ENCODE results near the gene TMEM163.

TMEM163 gene

DNA sequence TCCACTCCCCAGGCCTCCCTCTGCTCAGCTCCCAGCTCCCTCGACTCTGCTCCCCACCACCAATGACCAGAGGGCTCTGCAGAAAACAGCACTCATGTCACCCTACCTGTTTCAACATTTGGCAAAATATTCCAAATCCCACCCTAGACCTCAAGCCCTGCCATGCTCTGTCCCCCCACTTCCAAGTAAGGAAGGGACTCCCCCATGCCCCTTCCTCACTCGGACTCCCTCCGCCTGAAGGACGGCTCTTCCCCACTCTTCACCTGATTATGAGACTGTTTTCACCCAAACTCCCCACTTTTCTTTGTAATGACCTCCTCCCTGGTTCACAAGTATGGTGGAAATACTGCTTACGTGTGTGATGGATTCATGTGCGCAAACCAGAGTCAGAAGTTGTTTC lies 256.5 kb downstream of the TMEM163 start:
- Histone ChIP-seq H3K27me3 (ENCODE audit: control insufficient read depth, insufficient read depth, low read length) (no peaks in the 10 kb centered on the region), H3K36me3 (ENCODE audit: control insufficient read depth, insufficient read depth, low read length) (no peaks in the 10 kb centered on the region), H3K9ac (ENCODE audit: low read length) (no peak overlapping the region), H3K9me3 (ENCODE audit: control insufficient read depth, insufficient read depth, low read depth, low read length) (no peaks in the 10 kb centered on the region), H3K27ac (ENCODE audit: low read depth, low read length) (no peak overlapping the region), H3K4me3 (ENCODE audit: low read depth, low read length) (no peak overlapping the region), H3K4me1 (ENCODE audit: control insufficient read depth, insufficient read depth, low read length) (peaks cover 3% of the 10 kb centered on the region; the same call in 1 of the 2 replicates)

DNA sequence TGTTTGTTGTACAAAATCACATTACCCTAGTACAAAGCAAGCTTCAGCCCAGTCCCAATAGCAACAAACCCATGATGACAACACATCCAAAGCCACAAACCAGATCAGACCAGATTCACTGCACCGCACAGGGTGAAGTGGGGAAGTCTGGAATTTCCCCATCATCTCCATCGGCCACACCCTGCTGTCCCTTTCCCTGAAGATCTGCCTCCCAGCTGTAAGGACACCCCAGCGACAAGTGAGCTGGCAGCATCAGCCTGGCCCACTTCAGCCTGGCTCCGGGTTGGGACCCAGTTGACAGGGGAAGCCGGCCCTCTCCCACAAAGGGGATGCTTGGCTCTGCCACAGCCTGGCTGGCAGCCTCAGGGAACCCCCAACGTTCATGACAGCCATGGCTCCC lies 257.3 kb downstream of the TMEM163 start:
- no peaks in the 10 kb centered on the region for H3K36me3 ChIP-seq (ENCODE audit: control insufficient read depth, insufficient read depth, low read length)
- no peaks in the 10 kb centered on the region for H3K9me3 ChIP-seq (ENCODE audit: control insufficient read depth, insufficient read depth, low read depth, low read length)
- no peak overlapping the region for H3K4me3 ChIP-seq (ENCODE audit: low read depth, low read length)
- H3K27ac ChIP-seq (ENCODE audit: low read depth, low read length), result no peak overlapping the region
- H3K4me1 ChIP-seq (ENCODE audit: control insufficient read depth, insufficient read depth, low read length), result peaks cover 3% of the 10 kb centered on the region; the same call in 1 of the 2 replicates
- no peak overlapping the region for H3K9ac ChIP-seq (ENCODE audit: low read length)
- no peaks in the 10 kb centered on the region for H3K27me3 ChIP-seq (ENCODE audit: control insufficient read depth, insufficient read depth, low read length)

DNA sequence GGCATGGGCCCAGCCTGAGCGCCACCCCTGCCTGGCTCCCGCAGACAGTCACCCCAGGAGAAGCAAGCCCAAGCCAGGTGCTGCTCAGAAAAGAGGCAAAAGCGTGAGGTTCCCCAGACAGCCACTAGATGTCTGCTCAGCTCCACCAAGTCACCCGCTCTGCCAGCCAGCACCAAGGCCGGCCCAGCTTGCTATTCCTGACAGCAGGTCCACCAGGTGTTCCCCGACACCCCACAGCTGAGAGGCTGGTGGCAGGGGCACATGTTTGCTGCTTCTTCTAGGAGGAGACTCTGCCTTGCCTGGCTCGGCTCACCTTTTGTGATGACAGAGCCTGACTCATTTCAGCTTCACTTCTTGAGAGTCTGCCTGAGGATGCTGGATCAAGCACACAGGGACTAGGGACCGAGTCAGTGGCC lies 258.2 kb downstream of the TMEM163 start:
- H3K27me3 ChIP-seq (ENCODE audit: control insufficient read depth, insufficient read depth, low read length), result no peaks in the 10 kb centered on the region
- no peak overlapping the region for H3K27ac ChIP-seq (ENCODE audit: low read depth, low read length)
- no peaks in the 10 kb centered on the region for H3K9me3 ChIP-seq (ENCODE audit: control insufficient read depth, insufficient read depth, low read depth, low read length)
- H3K4me1 ChIP-seq (ENCODE audit: control insufficient read depth, insufficient read depth, low read length), result peaks cover 3% of the 10 kb centered on the region; the same call in 1 of the 2 replicates
- no peak overlapping the region for H3K4me3 ChIP-seq (ENCODE audit: low read depth, low read length)
- no peaks in the 10 kb centered on the region for H3K36me3 ChIP-seq (ENCODE audit: control insufficient read depth, insufficient read depth, low read length)
- H3K9ac ChIP-seq (ENCODE audit: low read length), result no peak overlapping the region

DNA sequence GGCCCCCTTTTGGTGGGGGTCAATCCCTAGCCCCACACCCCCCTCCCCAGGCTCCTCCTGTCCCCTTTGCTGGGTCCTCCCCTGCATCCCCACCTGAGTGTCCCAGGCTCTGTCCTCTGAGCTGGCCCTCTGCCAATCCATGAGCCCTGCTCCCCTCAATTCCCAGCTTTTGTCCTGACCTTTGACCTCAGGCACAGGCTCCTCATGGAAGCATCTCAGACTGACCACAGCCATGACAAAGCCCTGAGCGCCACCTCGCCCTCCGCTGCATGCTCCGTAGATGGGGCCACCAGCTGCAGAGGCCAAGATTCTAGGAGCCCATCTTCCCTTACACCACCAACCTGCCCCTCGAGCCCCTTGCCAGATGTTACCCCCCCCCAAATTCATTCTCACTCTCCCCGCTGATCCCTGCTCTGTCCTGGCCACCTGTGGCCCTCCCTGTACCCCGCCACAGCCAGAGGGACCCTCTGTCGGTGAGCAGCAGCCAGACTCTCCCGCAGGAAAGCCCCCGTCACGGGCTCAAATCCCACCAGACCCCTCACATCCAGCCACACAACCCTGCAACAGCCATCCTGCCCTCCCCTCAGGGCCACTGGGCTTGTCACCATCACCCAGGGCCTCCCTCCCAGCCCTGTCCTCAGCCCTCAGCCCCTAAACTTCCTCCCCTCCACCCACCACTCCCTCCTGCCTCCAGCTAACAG lies 258.9 kb downstream of the TMEM163 start:
- H3K27me3 ChIP-seq (ENCODE audit: control insufficient read depth, insufficient read depth, low read length), result no peaks in the 10 kb centered on the region
- H3K9me3 ChIP-seq (ENCODE audit: control insufficient read depth, insufficient read depth, low read depth, low read length), result no peaks in the 10 kb centered on the region
- no peak overlapping the region for H3K27ac ChIP-seq (ENCODE audit: low read depth, low read length)
- H3K36me3 ChIP-seq (ENCODE audit: control insufficient read depth, insufficient read depth, low read length), result no peaks in the 10 kb centered on the region
- H3K4me1 ChIP-seq (ENCODE audit: control insufficient read depth, insufficient read depth, low read length), result peaks cover 3% of the 10 kb centered on the region; the same call in 1 of the 2 replicates
- H3K9ac ChIP-seq (ENCODE audit: low read length), result no peak overlapping the region
- no peak overlapping the region for H3K4me3 ChIP-seq (ENCODE audit: low read depth, low read length)

DNA sequence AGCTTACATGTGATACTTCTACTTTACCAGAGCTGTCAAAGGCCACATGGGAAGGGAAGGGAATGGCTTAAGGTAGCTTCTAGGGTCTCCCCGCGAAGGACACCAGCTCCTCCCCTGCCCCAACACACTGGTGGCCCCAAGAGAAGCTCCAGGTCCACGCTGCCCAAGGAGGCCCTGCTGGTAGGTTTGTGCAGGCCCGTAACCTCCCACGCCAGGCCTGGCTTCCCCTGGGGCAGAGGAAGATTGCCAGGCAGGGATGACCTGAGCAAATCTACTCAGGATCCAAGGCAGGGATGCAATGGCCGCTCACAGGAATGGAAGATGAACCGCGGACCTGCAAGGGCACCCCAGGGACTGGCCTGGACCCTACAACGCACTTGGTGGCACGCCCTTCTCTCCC lies 259.9 kb downstream of the TMEM163 start:
- H3K27me3 ChIP-seq (ENCODE audit: control insufficient read depth, insufficient read depth, low read length), result no peaks in the 10 kb centered on the region
- H3K9ac ChIP-seq (ENCODE audit: low read length), result no peak overlapping the region
- H3K4me3 ChIP-seq (ENCODE audit: low read depth, low read length), result no peak overlapping the region
- H3K36me3 ChIP-seq (ENCODE audit: control insufficient read depth, insufficient read depth, low read length), result no peaks in the 10 kb centered on the region
- peaks cover 3% of the 10 kb centered on the region; the same call in 1 of the 2 replicates for H3K4me1 ChIP-seq (ENCODE audit: control insufficient read depth, insufficient read depth, low read length)
- H3K9me3 ChIP-seq (ENCODE audit: control insufficient read depth, insufficient read depth, low read depth, low read length), result no peaks in the 10 kb centered on the region
- no peak overlapping the region for H3K27ac ChIP-seq (ENCODE audit: low read depth, low read length)

DNA sequence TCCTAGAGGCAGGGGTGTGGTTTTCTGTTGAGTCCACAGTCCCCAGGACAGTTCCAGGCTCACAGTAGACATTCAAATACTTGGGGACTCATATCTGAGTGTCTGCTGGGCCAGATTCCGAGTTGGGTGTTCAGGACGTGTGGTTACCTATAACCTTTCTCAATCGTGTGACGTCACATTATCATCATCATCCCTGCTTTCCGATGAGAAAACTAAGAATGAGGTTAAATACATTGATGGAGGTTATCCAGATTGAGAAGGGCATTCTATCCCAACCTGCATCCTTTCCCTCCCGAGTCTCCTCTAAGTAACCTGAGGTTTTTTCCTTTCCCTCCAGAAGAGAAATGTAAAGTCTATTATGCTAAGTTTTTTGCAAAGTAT lies 260.3 kb downstream of the TMEM163 start:
- Histone ChIP-seq H3K27ac (ENCODE audit: low read depth, low read length) (no peak overlapping the region), H3K9me3 (ENCODE audit: control insufficient read depth, insufficient read depth, low read depth, low read length) (no peaks in the 10 kb centered on the region), H3K4me3 (ENCODE audit: low read depth, low read length) (no peak overlapping the region), H3K27me3 (ENCODE audit: control insufficient read depth, insufficient read depth, low read length) (no peaks in the 10 kb centered on the region), H3K4me1 (ENCODE audit: control insufficient read depth, insufficient read depth, low read length) (peaks cover 3% of the 10 kb centered on the region; the same call in 1 of the 2 replicates), H3K9ac (ENCODE audit: low read length) (no peak overlapping the region), H3K36me3 (ENCODE audit: control insufficient read depth, insufficient read depth, low read length) (no peaks in the 10 kb centered on the region)

DNA sequence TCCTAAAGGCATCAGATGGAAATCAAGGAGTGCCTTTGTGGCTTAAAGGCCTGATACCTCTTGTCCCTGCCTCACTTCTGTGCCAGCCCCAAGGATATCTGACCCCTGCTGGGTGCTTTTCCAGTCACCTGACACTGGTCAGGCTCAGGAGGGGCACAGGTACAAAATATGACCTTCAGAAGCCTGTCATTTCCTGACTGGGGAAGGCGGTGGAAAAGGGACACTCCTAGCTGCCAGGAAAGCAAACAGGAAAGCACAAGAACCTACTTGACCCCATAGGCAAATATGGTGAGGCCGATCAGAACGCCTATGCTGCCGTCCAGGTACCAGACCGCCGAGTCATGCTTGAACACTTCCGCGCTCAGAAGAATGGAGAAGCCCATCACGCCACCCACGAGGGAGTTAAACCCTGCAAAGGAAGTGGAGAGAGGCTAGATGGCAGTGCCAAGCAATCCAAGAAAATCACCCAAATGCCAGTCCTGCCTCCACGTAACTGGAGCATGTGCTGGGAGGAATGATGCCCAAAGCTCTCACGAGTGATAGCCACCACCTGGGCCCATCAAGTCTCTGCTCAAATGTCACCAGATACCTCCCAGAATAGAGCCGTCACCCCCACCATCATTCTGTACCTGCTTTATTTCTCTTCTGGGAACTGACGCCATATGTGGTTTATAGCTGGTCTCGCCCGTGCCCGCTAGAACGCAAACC lies 260.9 kb downstream of the TMEM163 start:
- no peaks in the 10 kb centered on the region for H3K9me3 ChIP-seq (ENCODE audit: control insufficient read depth, insufficient read depth, low read depth, low read length)
- H3K4me1 ChIP-seq (ENCODE audit: control insufficient read depth, insufficient read depth, low read length), result peaks cover 3% of the 10 kb centered on the region; the same call in 1 of the 2 replicates
- H3K27me3 ChIP-seq (ENCODE audit: control insufficient read depth, insufficient read depth, low read length), result no peaks in the 10 kb centered on the region
- no peak overlapping the region for H3K9ac ChIP-seq (ENCODE audit: low read length)
- no peaks in the 10 kb centered on the region for H3K36me3 ChIP-seq (ENCODE audit: control insufficient read depth, insufficient read depth, low read length)
- no peak overlapping the region for H3K4me3 ChIP-seq (ENCODE audit: low read depth, low read length)
- no peak overlapping the region for H3K27ac ChIP-seq (ENCODE audit: low read depth, low read length)

DNA sequence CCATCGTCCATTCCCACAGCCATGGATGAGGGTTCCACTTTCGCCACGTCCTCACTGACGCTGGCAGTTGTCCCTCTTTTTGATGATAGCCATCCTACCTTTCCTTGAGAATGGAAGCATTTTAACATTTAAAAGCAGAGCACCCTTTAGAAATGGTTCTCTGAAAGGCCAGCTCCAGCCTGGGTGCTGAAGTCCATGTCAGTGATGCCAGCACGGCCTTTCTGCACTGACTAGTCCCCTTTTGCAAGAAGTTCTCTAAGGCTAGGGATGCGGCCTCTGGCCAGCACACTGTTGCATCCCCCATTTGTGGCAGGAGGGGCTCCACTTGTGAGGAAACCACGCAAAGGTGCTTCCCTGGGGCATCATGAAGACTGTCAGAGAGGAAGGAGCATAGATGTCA lies 261.4 kb downstream of the TMEM163 start:
- no peak overlapping the region for H3K27ac ChIP-seq (ENCODE audit: low read depth, low read length)
- H3K27me3 ChIP-seq (ENCODE audit: control insufficient read depth, insufficient read depth, low read length), result no peaks in the 10 kb centered on the region
- H3K9ac ChIP-seq (ENCODE audit: low read length), result no peak overlapping the region
- no peak overlapping the region for H3K4me3 ChIP-seq (ENCODE audit: low read depth, low read length)
- H3K4me1 ChIP-seq (ENCODE audit: control insufficient read depth, insufficient read depth, low read length), result peaks cover 3% of the 10 kb centered on the region; the same call in 1 of the 2 replicates
- no peaks in the 10 kb centered on the region for H3K36me3 ChIP-seq (ENCODE audit: control insufficient read depth, insufficient read depth, low read length)
- no peaks in the 10 kb centered on the region for H3K9me3 ChIP-seq (ENCODE audit: control insufficient read depth, insufficient read depth, low read depth, low read length)

DNA sequence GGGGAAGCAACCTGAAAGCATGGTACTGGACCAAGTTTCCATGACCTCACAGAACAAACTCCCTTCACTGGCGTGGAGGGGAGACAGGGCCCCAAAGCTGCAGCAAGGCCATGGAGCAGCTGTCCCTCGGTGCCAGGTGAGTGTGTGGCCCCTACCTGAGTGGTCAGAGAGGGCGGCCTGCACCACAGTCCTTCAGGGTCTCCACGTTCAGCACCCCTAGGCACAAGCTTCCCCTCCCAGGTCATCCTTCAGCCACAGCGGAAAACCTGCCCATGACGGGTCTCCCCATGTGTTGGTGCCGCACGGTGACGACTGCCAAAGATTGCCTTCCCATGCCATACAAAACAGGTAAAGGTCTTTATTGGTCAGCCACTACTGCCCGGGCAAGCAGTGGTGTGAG lies 263.4 kb downstream of the TMEM163 start:
- Histone ChIP-seq H3K9me3 (ENCODE audit: control insufficient read depth, insufficient read depth, low read depth, low read length) (no peaks in the 10 kb centered on the region), H3K4me3 (ENCODE audit: low read depth, low read length) (no peak overlapping the region), H3K27me3 (ENCODE audit: control insufficient read depth, insufficient read depth, low read length) (no peaks in the 10 kb centered on the region), H3K36me3 (ENCODE audit: control insufficient read depth, insufficient read depth, low read length) (no peaks in the 10 kb centered on the region), H3K4me1 (ENCODE audit: control insufficient read depth, insufficient read depth, low read length) (peaks cover 6% of the 10 kb centered on the region; the same call in 1 of the 2 replicates), H3K9ac (ENCODE audit: low read length) (no peak overlapping the region), H3K27ac (ENCODE audit: low read depth, low read length) (no peak overlapping the region)

DNA sequence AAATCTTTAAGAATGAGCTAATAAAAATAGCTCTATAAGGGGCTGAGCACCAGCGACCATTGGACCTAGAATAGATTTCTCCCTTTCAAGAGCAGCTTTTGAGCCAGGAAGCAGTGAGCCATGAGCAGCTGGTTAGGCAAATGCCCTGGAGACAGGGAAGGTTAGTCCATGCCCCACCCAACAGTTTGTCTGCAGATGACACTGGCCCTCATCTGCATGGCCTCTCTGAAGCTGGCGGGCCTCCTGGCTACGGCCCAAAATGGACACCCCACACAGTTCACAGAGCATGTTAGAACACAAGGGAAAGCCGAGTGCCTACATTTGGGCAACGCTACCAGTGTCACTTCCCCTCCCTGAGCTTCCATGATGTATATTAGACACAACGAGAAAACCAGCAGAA lies 263.9 kb downstream of the TMEM163 start:
- Histone ChIP-seq H3K36me3 (ENCODE audit: control insufficient read depth, insufficient read depth, low read length) (no peaks in the 10 kb centered on the region), H3K4me3 (ENCODE audit: low read depth, low read length) (no peak overlapping the region), H3K4me1 (ENCODE audit: control insufficient read depth, insufficient read depth, low read length) (peaks cover 3% of the 10 kb centered on the region; the same call in 1 of the 2 replicates), H3K27me3 (ENCODE audit: control insufficient read depth, insufficient read depth, low read length) (no peaks in the 10 kb centered on the region), H3K27ac (ENCODE audit: low read depth, low read length) (no peak overlapping the region), H3K9ac (ENCODE audit: low read length) (no peak overlapping the region), H3K9me3 (ENCODE audit: control insufficient read depth, insufficient read depth, low read depth, low read length) (no peaks in the 10 kb centered on the region)

DNA sequence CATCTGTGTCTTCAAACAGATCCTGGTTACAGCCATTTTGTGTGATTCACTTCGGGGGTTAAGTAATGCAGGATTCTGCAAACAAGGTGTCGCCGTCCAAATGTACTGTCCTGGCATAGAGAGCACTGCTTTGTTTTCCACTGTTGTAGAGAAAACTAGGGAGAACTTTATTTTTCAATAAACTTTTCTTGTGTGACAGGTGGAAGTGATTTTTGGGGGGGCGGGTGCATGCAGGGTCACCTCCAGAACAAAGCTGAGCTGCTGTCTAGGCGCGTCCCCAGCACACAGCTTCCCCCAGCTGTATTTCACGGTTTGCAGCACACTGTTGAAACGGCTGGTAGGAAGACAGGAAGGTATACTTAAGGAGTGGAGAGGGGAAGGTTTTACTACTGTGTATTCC lies 264.4 kb downstream of the TMEM163 start:
- Histone ChIP-seq H3K9ac (ENCODE audit: low read length) (no peak overlapping the region), H3K27ac (ENCODE audit: low read depth, low read length) (no peak overlapping the region), H3K4me1 (ENCODE audit: control insufficient read depth, insufficient read depth, low read length) (peaks cover 3% of the 10 kb centered on the region; the same call in 1 of the 2 replicates), H3K4me3 (ENCODE audit: low read depth, low read length) (no peak overlapping the region), H3K36me3 (ENCODE audit: control insufficient read depth, insufficient read depth, low read length) (no peaks in the 10 kb centered on the region), H3K27me3 (ENCODE audit: control insufficient read depth, insufficient read depth, low read length) (no peaks in the 10 kb centered on the region), H3K9me3 (ENCODE audit: control insufficient read depth, insufficient read depth, low read depth, low read length) (no peaks in the 10 kb centered on the region)

Data from HUES6 (cell line).